Left ventricle myocardium inferior (tissue), 1 donor: ENCODE data around the gene RPRD1B. TPM values are rescaled to one million over a fixed set of nuclear protein-coding genes. Genes with fewer than 3 reads are reported as not detected.

Experiments used
- DNase-seq: peaks from one replicate; pipeline ENCODE4 v3.0.0-alpha.2; 2020
- H3K27ac ChIP-seq: fragments of 200-600 bp; replicated peaks from 2 replicates; pipeline ENCODE4 v1.8.0; 2021
- H3K27me3 ChIP-seq: fragments of 200-600 bp; 2 replicates; pipeline ENCODE4 v1.8.0; 2021; ENCODE audit warnings: low read depth
- H3K36me3 ChIP-seq: fragments of 200-600 bp; 2 replicates; pipeline ENCODE4 v1.8.0; 2021
- H3K4me1 ChIP-seq: fragments of 200-600 bp; 2 replicates; pipeline ENCODE4 v1.8.0; 2021
- H3K4me3 ChIP-seq: fragments of 200-600 bp; 2 replicates; pipeline ENCODE4 v1.8.0; 2021; ENCODE audit warnings: mild to moderate bottlenecking, moderate library complexity
- H3K9me3 ChIP-seq: fragments of 200-600 bp; replicated peaks from 2 replicates; pipeline ENCODE4 v1.8.0; 2021
- intact Hi-C: fragments of 100-400 bp; cut with micrococcal nuclease; formaldehyde crosslinking; loops from one replicate; pipeline ENCODE4 v1.11.0; 2022
- total RNA-seq: library from RNA; stranded (reverse); fragmentation: NEBNext Ultra II Directional; extraction: Animal tissue kit (Norgen Biotek cat#: 25700); gene quantifications from one replicate; pipeline ENCODE4 v1.2.1, GENCODE V29; 2021
- TF ChIP-seq, protein P1 (sequence below): fragments of 200-600 bp; IDR thresholded peaks from 2 replicates; pipeline ENCODE4 v1.8.0; 2021; ENCODE audit warnings: antibody characterized with exemption, mild to moderate bottlenecking, borderline replicate concordance
- donor health status: DM: no; HTN: yes; CAD: no; lungs with severe emphysema.

RPRD1B gene
- total RNA-seq, 1 donor from 2014 or later: 58.9 TPM

DNA sequence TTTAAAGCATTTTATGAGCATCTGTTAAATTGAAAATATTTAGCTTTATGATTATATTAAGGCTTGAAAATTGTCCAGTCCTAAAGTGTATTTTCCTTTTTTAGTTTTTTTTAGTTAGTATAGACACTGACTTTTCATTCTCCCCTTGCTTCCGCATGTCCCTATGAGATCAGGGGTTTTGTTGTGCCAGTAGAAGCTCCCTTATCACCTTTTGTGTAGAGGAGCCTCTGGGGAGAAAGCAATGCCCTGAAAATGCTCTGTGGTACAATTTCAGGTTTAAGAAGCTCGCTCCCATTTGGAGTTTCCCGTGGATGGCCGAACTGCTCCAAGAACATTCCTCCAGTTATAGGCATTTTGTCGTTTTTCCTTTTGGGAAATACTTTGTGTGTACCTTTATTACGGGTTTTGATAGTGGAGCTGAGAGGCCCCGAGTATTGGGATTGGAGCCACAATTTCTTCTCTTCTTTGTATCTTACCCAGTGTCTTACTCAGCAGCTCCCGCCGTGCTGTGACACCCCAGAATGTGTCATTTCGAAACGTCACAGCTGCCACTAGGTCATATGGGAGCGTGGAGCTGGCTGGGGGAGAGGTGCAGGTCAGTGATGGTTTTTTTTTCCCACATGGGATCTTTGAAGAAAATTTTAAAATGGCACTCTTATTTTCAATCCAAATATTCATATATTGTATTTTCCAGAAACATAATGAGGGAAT lies 49.9 kb downstream of the RPRD1B start:
- no peaks in the 10 kb centered on the region for H3K9me3 ChIP-seq
- H3K4me1 ChIP-seq: peaks cover 55% of the 10 kb centered on the region
- no peaks in the 10 kb centered on the region for H3K27me3 ChIP-seq
- H3K27ac ChIP-seq: peak overlapping the region; percentile 86
- TF ChIP-seq, protein P1, sequence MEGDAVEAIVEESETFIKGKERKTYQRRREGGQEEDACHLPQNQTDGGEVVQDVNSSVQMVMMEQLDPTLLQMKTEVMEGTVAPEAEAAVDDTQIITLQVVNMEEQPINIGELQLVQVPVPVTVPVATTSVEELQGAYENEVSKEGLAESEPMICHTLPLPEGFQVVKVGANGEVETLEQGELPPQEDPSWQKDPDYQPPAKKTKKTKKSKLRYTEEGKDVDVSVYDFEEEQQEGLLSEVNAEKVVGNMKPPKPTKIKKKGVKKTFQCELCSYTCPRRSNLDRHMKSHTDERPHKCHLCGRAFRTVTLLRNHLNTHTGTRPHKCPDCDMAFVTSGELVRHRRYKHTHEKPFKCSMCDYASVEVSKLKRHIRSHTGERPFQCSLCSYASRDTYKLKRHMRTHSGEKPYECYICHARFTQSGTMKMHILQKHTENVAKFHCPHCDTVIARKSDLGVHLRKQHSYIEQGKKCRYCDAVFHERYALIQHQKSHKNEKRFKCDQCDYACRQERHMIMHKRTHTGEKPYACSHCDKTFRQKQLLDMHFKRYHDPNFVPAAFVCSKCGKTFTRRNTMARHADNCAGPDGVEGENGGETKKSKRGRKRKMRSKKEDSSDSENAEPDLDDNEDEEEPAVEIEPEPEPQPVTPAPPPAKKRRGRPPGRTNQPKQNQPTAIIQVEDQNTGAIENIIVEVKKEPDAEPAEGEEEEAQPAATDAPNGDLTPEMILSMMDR: no peak
- H3K36me3 ChIP-seq: peaks cover 43% of the 10 kb centered on the region
- no peak for DNase-seq
- peak overlapping the region; percentile 28 for H3K4me3 ChIP-seq
- intact Hi-C loops: no loop called here

DNA sequence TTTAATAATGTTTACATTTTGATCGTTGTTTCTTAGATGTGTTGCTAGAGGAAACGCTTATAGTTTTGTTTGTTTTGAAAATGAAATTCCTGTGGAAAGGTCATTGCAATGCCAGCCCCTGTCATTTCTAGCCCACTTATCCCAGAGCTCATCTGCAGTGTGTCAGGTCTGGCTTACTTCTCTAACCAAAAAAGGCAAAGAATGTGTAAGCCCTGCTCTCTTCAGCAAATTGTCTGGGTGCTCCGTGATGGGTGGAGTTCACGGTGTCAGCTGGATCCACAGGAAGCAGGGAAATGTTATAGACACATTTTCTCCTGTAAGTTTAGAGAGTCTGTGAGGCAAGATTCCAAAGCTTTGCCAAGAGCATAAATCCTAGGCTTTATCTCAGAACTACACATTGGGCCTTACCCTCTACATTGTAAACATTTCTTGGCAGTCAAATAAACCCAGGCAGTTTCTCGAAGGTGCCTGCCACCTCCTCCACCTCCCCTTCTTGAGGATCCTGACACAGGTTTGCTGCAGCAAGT lies 50.9 kb downstream of the RPRD1B start:
- peaks cover 48% of the 10 kb centered on the region for H3K36me3 ChIP-seq
- peak overlapping the region; percentile 44 for H3K4me3 ChIP-seq
- H3K27ac ChIP-seq: peak overlapping the region; percentile 86
- TF ChIP-seq, protein P1: no peak
- no peak for DNase-seq
- intact Hi-C loops: no loop called here
- no peaks in the 10 kb centered on the region for H3K9me3 ChIP-seq
- H3K4me1 ChIP-seq: peaks cover 62% of the 10 kb centered on the region
- no peaks in the 10 kb centered on the region for H3K27me3 ChIP-seq

DNA sequence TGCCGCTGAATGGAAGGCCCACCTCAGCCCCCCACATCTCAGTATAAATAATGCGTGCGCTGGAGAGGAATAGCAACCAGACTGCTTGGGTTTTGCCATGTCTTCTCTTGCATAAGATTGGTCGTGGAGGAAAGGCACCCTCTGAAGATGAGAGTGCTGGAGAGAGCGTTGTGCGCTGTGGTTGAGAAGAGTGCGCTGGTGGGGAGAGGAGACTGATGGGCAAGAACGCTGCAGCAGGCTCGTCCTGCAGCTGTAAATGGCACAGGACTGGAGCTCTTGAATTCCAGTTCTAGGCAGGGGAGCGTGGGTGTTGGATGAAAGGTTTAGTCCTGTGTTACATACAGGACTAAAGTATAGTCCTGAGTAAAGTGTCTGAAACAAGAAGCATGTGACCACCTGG lies 51.5 kb downstream of the RPRD1B start:
- H3K27me3 ChIP-seq: no peaks in the 10 kb centered on the region
- H3K27ac ChIP-seq: peak overlapping the region; percentile 86
- peaks cover 49% of the 10 kb centered on the region for H3K36me3 ChIP-seq
- peaks cover 67% of the 10 kb centered on the region for H3K4me1 ChIP-seq
- H3K9me3 ChIP-seq: no peaks in the 10 kb centered on the region
- intact Hi-C loops: no loop called here
- peak overlapping the region; percentile 44 for H3K4me3 ChIP-seq
- TF ChIP-seq, protein P1: no peak
- no peak for DNase-seq

DNA sequence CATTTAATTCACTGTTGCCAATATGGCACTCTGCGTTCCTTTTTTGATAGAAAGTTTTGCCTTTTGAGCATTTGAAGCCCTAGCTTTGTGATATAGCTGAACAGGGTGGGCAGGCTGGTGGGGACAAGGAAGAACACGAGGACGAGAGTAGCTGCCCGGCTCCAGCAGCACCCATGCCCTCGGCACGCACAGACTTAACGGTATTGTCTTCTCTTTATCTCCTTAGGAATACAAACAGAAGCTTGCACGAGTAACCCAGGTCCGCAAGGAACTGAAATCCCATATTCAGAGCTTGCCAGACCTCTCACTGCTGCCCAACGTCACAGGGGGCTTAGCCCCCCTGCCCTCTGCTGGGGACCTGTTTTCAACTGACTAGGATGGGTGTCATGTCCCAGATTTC lies 56.0 kb downstream of the RPRD1B start:
- H3K4me3 ChIP-seq: no peak overlapping the region
- intact Hi-C loops: no loop called here
- H3K27ac ChIP-seq: peak overlapping the region; percentile 86

DNA sequence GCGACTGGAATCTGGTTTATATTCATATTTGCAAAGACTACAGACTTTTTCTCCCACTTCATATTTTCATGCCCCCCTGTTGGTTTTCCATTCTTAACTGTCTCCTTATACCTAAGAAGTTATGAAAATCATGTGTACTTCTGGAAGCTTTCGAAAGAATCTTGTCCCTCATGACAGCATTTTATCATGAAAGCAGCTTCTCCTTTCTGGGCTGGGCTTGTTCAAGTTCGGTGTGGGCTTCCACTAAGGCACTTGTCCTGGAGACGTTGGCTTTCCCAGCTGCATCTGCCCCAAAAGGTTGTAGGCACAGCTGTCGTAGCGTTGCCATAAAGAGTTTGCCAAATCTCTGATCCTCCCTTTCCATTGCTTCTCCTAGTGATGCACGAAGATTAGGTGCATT lies 56.5 kb downstream of the RPRD1B start:
- TF ChIP-seq, protein P1: no peak
- Histone ChIP-seq H3K36me3 (peaks cover 52% of the 10 kb centered on the region), H3K4me1 (peaks cover 95% of the 10 kb centered on the region), H3K27me3 (no peaks in the 10 kb centered on the region), H3K27ac (peak overlapping the region; percentile 86), H3K4me3 (no peak overlapping the region), H3K9me3 (no peaks in the 10 kb centered on the region)
- intact Hi-C loops: no loop called here
- no peak for DNase-seq

More for the DNA sequence above, 56.0 kb downstream of the RPRD1B start:
- H3K27me3 ChIP-seq: no peaks in the 10 kb centered on the region
- DNase-seq: no peak
- TF ChIP-seq, protein P1: no peak
- H3K9me3 ChIP-seq: no peaks in the 10 kb centered on the region
- peaks cover 95% of the 10 kb centered on the region for H3K4me1 ChIP-seq
- peaks cover 52% of the 10 kb centered on the region for H3K36me3 ChIP-seq
